OCI-M2 (cell line): ENCODE measurements around the gene C17orf107.

ENCODE experiments used
- DNase-seq: peaks from one replicate; lab custom pipeline; 2025; ENCODE audit not compliant: unreplicated experiment; lab: John Stamatoyannopoulos, UW

C17orf107 gene

GRCh38 chr17:4872786-4873185, 26.6 kb upstream of the C17orf107 start:
- no peak for DNase-seq

GRCh38 chr17:4877089-4877488, 22.2 kb upstream of the C17orf107 start:
- DNase-seq, result no peak

- no peak for DNase-seq
These were observed 19.7 kb upstream of the C17orf107 start for GRCh38 chr17:4879601-4880000.

GRCh38 chr17:4880857-4881256, 18.5 kb upstream of the C17orf107 start:
- DNase-seq, result no peak

GRCh38 chr17:4881761-4882555, 17.4 kb upstream of the C17orf107 start:
- DNase-seq, result no peak

- DNase-seq, result no peak
These were observed 14.8 kb upstream of the C17orf107 start for GRCh38 chr17:4884489-4884888.

- no peak for DNase-seq
These were observed 12.5 kb upstream of the C17orf107 start for GRCh38 chr17:4886830-4887229.

GRCh38 chr17:4887581-4887980, 11.8 kb upstream of the C17orf107 start:
- DNase-seq, result no peak

- no peak for DNase-seq
These were observed 7.6 kb upstream of the C17orf107 start for GRCh38 chr17:4891411-4892410.

- DNase-seq, result no peak
These were observed 6.7 kb upstream of the C17orf107 start for GRCh38 chr17:4892499-4893221.

GRCh38 chr17:4893272-4893671, 6.1 kb upstream of the C17orf107 start:
- no peak for DNase-seq

- DNase-seq, result no peak
These were observed 5.4 kb upstream of the C17orf107 start for GRCh38 chr17:4893721-4894560.

- no peak for DNase-seq
These were observed 4.2 kb upstream of the C17orf107 start for GRCh38 chr17:4895121-4895520.

GRCh38 chr17:4895657-4896331, 3.5 kb upstream of the C17orf107 start:
- no peak for DNase-seq

- DNase-seq, result no peak
These were observed 2.8 kb upstream of the C17orf107 start for GRCh38 chr17:4896332-4897197.

- no peak for DNase-seq
These were observed 2.1 kb upstream of the C17orf107 start for GRCh38 chr17:4897198-4897687.

- DNase-seq, result no peak
These were observed 1.6 kb upstream of the C17orf107 start for GRCh38 chr17:4897785-4898184.

- no peak for DNase-seq
These were observed 985 bp upstream of the C17orf107 start for GRCh38 chr17:4898351-4898750.

- DNase-seq, result no peak
These were observed 409 bp upstream of the C17orf107 start for GRCh38 chr17:4898927-4899326.
